Type B pancreatic cell (in vitro differentiated cells): ENCODE measurements around the gene S1PR2. TPM values are rescaled to one million over a fixed set of nuclear protein-coding genes. Genes with fewer than 3 reads are reported as not detected.

Experiments used
- DNase-seq: peaks from one replicate; pipeline ENCODE4 v3.0.0; 2021; ENCODE audit warnings: mixed read lengths; ENCODE audit not compliant: unreplicated experiment; ENCODE audit errors: extremely low spot score
- H3K27ac Mint-ChIP-seq: 2 replicates; pipeline ENCODE4 v1.8.0; 2021; ENCODE audit warnings: mild to moderate bottlenecking, mixed read lengths
- H3K27me3 Mint-ChIP-seq: 2 replicates; pipeline ENCODE4 v1.8.0; 2021; ENCODE audit warnings: mixed read lengths
- H3K36me3 Mint-ChIP-seq: 2 replicates; pipeline ENCODE4 v1.8.0; 2021; ENCODE audit warnings: mixed read lengths
- H3K4me1 Mint-ChIP-seq: one replicate; pipeline ENCODE4 v1.8.0; 2021; ENCODE audit warnings: mixed read lengths; ENCODE audit not compliant: unreplicated experiment
- H3K4me3 Mint-ChIP-seq: 2 replicates; pipeline ENCODE4 v1.8.0; 2021; ENCODE audit warnings: mild to moderate bottlenecking, mixed read lengths
- H3K9me3 Mint-ChIP-seq: 2 replicates; pipeline ENCODE4 v1.8.0; 2021; ENCODE audit warnings: mixed read lengths
- CTCF ChIP-seq: fragments of 200-600 bp; sonication (generic); conservative IDR thresholded peaks from 2 replicates; pipeline ENCODE4 v1.5.0; 2021; ENCODE audit warnings: antibody characterized with exemption, mild to moderate bottlenecking
- total RNA-seq: library from RNA; stranded (reverse); gene quantifications from 2 replicates; pipeline ENCODE4 v1.2.1, GENCODE V29; 2021; ENCODE audit warnings: low replicate concordance

Gene S1PR2
- total RNA-seq, 1 donor from 2014 or later = 23.3 TPM

- Mint-ChIP-seq H3K9me3 (no peaks in the 10 kb centered on the region), H3K27me3 (no peaks in the 10 kb centered on the region), H3K4me1 (peaks cover 5% of the 10 kb centered on the region), H3K36me3 (peaks cover 14% of the 10 kb centered on the region), H3K27ac (peak overlapping the region; percentile 37), H3K4me3 (peak overlapping the region; percentile 16)
- no peak for DNase-seq
- TF ChIP-seq CTCF = no peak
These were observed 26.0 kb upstream of the S1PR2 start for GRCh38 chr19:10256970-10257615.

- Mint-ChIP-seq H3K36me3 (peaks cover 18% of the 10 kb centered on the region), H3K9me3 (no peaks in the 10 kb centered on the region), H3K4me1 (peaks cover 9% of the 10 kb centered on the region), H3K4me3 (no peak overlapping the region), H3K27me3 (peaks cover 3% of the 10 kb centered on the region), H3K27ac (no peak overlapping the region)
- TF ChIP-seq CTCF = no peak
- no peak for DNase-seq
These were observed 25.4 kb upstream of the S1PR2 start for GRCh38 chr19:10256551-10256950.

GRCh38 chr19:10255358-10255757 lies 24.2 kb upstream of the S1PR2 start:
- H3K27me3 Mint-ChIP-seq = peaks cover 3% of the 10 kb centered on the region
- DNase-seq = no peak
- TF ChIP-seq CTCF = no peak
- peaks cover 10% of the 10 kb centered on the region for H3K4me1 Mint-ChIP-seq
- no peaks in the 10 kb centered on the region for H3K9me3 Mint-ChIP-seq
- H3K27ac Mint-ChIP-seq = no peak overlapping the region
- peaks cover 18% of the 10 kb centered on the region for H3K36me3 Mint-ChIP-seq
- H3K4me3 Mint-ChIP-seq = peak overlapping the region; percentile 35

- Mint-ChIP-seq H3K9me3 (no peaks in the 10 kb centered on the region), H3K4me1 (peaks cover 10% of the 10 kb centered on the region), H3K27me3 (peaks cover 3% of the 10 kb centered on the region), H3K27ac (no peak overlapping the region), H3K36me3 (peaks cover 18% of the 10 kb centered on the region), H3K4me3 (peak overlapping the region; percentile 57)
- no peak for DNase-seq
- no peak for TF ChIP-seq CTCF
These were observed 23.1 kb upstream of the S1PR2 start for GRCh38 chr19:10254244-10254643.

GRCh38 chr19:10252707-10253106 lies 21.6 kb upstream of the S1PR2 start:
- no peak for TF ChIP-seq CTCF
- Mint-ChIP-seq H3K27me3 (peaks cover 3% of the 10 kb centered on the region), H3K27ac (peak overlapping the region; percentile 82), H3K36me3 (peaks cover 17% of the 10 kb centered on the region), H3K4me1 (peaks cover 10% of the 10 kb centered on the region), H3K9me3 (no peaks in the 10 kb centered on the region), H3K4me3 (peak overlapping the region; percentile 100)
- DNase-seq = no peak
